Measurements from ENCODE around the gene MFN2. TPM values are rescaled to one million over a fixed set of nuclear protein-coding genes. Genes with fewer than 3 reads are reported as not detected.

The MFN2 gene
- total RNA-seq, 4 donors from 2014 or later = 80.0 to 131 (median 111) TPM

- Histone ChIP-seq H3K4me3 (replicated peaks in 1 of 3) (no peak overlapping the region), H3K27me3 (no peaks in the 10 kb centered on the region), H3K9me3 (no peaks in the 10 kb centered on the region), H3K27ac (no peak overlapping the region), H3K36me3 (no peaks in the 10 kb centered on the region), H3K4me1 (no peaks in the 10 kb centered on the region)
- TF ChIP-seq, protein P1, sequence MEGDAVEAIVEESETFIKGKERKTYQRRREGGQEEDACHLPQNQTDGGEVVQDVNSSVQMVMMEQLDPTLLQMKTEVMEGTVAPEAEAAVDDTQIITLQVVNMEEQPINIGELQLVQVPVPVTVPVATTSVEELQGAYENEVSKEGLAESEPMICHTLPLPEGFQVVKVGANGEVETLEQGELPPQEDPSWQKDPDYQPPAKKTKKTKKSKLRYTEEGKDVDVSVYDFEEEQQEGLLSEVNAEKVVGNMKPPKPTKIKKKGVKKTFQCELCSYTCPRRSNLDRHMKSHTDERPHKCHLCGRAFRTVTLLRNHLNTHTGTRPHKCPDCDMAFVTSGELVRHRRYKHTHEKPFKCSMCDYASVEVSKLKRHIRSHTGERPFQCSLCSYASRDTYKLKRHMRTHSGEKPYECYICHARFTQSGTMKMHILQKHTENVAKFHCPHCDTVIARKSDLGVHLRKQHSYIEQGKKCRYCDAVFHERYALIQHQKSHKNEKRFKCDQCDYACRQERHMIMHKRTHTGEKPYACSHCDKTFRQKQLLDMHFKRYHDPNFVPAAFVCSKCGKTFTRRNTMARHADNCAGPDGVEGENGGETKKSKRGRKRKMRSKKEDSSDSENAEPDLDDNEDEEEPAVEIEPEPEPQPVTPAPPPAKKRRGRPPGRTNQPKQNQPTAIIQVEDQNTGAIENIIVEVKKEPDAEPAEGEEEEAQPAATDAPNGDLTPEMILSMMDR (IDR thresholded peaks at IDR 0.05) = no peak
- no peak for TF ChIP-seq POLR2A (IDR thresholded peaks at IDR 0.05)
- 90 to 93% methylated on average over 16 of the region's 16 CpGs for WGBS, 2 donors
- DNase-seq = no peak
- intact Hi-C loops (cut with DNase I) = no loop called here
Observed at GRCh38 chr1:12056331-12056841, 76.1 kb downstream of the MFN2 start.

GRCh38 chr1:12057382-12057781 lies 77.1 kb downstream of the MFN2 start:
- no peak for TF ChIP-seq POLR2A (IDR thresholded peaks at IDR 0.05)
- TF ChIP-seq, protein P1 (IDR thresholded peaks at IDR 0.05) = no peak
- Histone ChIP-seq H3K27me3 (no peaks in the 10 kb centered on the region), H3K4me1 (no peaks in the 10 kb centered on the region), H3K9me3 (no peaks in the 10 kb centered on the region), H3K4me3 (replicated peaks in 1 of 3) (no peak overlapping the region), H3K36me3 (no peaks in the 10 kb centered on the region), H3K27ac (no peak overlapping the region)
- intact Hi-C loops (cut with DNase I) = no loop called here
- DNase-seq = no peak

DNA sequence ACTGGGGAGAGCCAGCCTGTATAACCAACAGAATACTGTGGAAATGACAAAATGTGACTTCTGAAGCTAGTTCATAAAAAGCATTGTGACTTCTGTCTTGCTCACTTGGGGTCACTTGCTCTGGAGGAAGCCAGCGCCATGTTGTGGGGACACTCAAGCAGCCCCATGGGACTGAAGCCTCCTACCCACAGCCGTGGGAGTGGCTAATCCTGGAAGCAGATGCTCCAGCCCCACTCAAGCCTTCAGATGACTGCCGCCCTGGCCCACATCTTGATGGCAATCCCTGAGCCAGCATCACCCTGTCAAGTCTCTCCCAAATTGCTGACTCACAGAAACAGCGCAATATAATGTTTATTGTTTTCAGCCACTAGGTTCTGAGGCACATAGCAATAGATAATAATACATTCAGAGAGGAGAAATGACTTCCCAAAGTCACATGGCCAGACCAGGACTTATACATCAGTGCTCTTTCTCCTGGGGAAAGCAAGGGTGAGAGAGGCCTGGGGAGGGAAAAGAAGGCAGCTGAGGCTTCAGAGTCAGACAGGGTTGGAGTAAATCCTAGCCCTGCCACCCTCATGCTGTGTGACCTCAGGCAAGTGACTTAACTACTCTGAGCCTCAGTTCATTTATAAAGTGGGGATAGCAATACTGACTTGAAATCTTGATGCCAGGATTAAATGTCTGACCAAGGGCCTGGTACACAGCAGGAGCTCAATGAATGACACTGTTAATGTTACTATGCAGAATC lies 77.9 kb downstream of the MFN2 start:
- no peak for DNase-seq
- Histone ChIP-seq H3K9me3 (no peaks in the 10 kb centered on the region), H3K27me3 (peaks cover 3% of the 10 kb centered on the region), H3K4me3 (replicated peaks in 1 of 3) (no peak overlapping the region), H3K4me1 (peaks cover 0 to 3% of the 10 kb centered on the region in 2 donors), H3K36me3 (no peaks in the 10 kb centered on the region), H3K27ac (no peak overlapping the region)
- TF ChIP-seq, protein P1 (IDR thresholded peaks at IDR 0.05) = no peak
- no peak for TF ChIP-seq POLR2A (IDR thresholded peaks at IDR 0.05)
- intact Hi-C loops (cut with DNase I) = no loop called here
- 91 to 93% methylated on average over 4 of the region's 4 CpGs for WGBS, 2 donors

GRCh38 chr1:12059226-12059625 lies 79.0 kb downstream of the MFN2 start:
- Histone ChIP-seq H3K4me3 (replicated peaks in 1 of 3) (no peak overlapping the region), H3K36me3 (no peaks in the 10 kb centered on the region), H3K9me3 (no peaks in the 10 kb centered on the region), H3K27ac (no peak overlapping the region), H3K27me3 (peaks cover 12% of the 10 kb centered on the region), H3K4me1 (peaks cover 6 to 10% of the 10 kb centered on the region in 2 donors)
- intact Hi-C loops (cut with DNase I) = no loop called here
- DNase-seq = no peak
- 52 to 76% methylated on average over 3 of the region's 3 CpGs for WGBS, 2 donors
- TF ChIP-seq, protein P1 (IDR thresholded peaks at IDR 0.05) = no peak
- no peak for TF ChIP-seq POLR2A (IDR thresholded peaks at IDR 0.05)

GRCh38 chr1:12059722-12060464 lies 79.6 kb downstream of the MFN2 start:
- peaks cover 6 to 10% of the 10 kb centered on the region in 2 donors for H3K4me1 ChIP-seq
- TF ChIP-seq, protein P1 (IDR thresholded peaks at IDR 0.05) = no peak
- no peak for TF ChIP-seq POLR2A (IDR thresholded peaks at IDR 0.05)
- no peak overlapping the region for H3K4me3 ChIP-seq (replicated peaks in 1 of 3)
- WGBS, 2 donors = 56 to 80% methylated on average over 7 of the region's 7 CpGs
- intact Hi-C loops (cut with DNase I) = no loop called here
- H3K9me3 ChIP-seq = no peaks in the 10 kb centered on the region
- no peak overlapping the region for H3K27ac ChIP-seq
- no peaks in the 10 kb centered on the region for H3K36me3 ChIP-seq
- no peak for DNase-seq
- H3K27me3 ChIP-seq = peaks cover 17% of the 10 kb centered on the region
